HG03575 (cell line): ENCODE results near the gene CKB.

Source experiments
- ATAC-seq: cut with Tn5 transposase; IDR thresholded peaks from one replicate; pipeline ENCODE4 v1.9.1; 2021; ENCODE audit not compliant: unreplicated experiment, insufficient number of reproducible peaks, low FRiP score; ENCODE audit errors: extremely low read depth

Gene CKB

DNA sequence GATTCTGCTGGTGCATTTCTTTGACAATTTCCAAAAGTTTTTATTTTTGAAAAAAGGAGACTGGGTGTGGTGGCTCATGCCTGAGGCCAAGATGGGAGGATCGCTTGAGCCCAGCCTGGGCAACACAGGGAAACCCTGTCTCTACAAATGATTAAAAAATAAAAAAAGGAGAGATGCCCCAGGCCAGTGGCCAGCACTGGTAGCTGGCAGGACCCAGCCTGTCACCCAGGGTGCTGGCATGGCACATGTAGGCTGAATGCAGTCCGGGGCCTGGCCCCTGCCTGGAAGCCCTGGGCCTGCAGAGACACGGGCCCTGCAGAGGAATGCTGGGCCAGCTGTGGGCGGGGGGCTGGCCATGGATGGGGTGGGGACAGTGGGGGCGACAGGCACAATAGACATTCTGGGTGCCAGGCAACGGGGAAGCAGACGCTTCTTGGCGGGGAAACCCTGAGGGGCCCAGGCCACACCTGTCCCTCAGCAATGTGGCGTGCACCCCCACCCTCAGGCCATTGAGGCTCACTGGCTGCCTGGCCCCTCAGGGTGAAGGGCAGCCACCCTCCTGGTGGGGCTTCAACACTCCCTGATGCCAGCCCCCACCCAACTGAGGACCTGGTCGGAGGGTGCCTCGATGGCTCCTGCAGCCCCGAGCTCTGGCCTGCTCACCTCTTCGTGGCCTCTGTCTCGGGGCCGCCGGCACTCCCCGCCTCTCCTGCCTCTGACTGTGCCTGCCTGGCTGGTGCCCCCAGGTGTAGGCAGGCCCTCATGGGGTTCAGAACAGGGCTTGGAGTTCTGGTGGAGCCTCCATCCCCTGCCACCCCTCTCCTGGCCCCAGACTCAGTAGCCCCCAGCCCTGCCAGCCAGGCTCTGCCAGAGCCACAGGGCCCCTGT, 18.4 kb upstream of the CKB start:
- ATAC-seq: no peak

DNA sequence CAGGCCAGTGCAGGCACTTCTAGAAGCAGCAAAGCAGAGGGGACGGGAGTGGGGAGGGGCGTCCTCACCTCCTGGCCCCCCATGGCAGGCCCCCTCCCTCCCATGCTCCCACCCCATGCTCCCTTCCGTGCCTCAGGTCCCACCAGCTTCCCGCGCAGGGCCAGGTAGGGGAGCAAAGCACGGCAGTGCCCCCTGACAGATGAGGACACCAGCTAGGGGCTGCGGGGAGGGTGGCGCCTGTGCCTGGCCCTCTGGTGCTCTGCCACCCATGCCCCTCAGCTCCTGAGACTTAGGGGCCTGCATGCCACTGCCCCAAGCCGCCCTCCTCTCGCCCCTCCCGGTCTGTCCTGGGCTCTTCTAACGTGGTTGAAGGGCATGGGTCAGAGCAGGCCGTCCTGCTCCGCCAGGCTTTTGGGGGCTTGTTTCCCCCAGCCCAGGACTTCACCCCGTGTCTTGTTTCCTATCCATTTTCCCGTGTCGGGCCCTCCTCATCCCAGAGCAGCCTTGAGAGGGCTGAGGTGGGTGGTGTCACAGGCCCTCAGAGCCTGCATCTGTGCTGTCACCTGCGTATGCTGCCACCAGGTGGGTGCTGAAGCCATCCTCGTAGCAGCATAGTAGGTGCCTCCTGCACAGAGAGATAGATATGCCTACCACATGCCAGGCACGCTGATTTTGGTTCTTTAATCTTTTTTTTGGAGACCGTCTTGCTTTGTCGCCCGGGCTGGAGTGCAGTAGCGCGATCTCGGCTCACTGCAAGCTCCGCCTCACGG, 16.6 kb upstream of the CKB start:
- no peak for ATAC-seq

DNA sequence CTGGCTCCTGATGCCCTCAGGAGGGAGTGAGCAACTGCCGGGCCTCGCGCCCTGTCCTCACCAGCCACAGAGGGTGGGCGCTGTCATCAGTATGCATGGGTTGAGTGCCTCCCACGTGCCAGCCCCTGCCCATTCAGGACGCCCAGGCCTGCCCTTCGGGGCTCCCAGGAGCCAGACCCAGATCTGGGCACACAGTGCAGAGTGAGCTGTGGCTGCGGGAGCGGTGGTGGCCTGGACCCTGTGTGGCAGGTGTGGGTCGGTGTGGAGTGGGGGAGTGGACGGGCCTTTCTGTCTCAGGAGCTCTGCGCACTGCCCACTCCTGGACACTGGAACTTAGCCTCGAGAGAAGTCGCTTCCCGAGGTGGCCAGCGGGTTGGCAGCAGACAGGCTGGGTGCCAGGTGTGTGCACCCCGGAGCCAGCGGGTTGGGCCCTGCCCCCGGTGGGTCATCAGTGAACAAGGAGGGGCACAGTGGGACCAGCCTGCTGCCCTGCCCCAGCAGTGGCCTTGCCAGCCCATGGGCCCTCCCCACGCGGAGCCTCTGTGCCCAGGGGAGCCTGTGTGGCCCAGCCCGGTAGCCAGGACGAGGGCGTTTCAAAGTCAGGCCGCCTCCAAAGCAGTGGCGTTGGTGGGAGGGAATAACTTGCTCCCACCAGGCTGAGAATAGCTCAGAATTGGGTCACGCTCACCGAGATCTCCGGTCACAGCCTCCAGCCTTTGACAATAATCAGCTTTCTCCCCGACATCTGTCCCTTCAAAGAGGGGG, 15.8 kb upstream of the CKB start:
- no peak for ATAC-seq

DNA sequence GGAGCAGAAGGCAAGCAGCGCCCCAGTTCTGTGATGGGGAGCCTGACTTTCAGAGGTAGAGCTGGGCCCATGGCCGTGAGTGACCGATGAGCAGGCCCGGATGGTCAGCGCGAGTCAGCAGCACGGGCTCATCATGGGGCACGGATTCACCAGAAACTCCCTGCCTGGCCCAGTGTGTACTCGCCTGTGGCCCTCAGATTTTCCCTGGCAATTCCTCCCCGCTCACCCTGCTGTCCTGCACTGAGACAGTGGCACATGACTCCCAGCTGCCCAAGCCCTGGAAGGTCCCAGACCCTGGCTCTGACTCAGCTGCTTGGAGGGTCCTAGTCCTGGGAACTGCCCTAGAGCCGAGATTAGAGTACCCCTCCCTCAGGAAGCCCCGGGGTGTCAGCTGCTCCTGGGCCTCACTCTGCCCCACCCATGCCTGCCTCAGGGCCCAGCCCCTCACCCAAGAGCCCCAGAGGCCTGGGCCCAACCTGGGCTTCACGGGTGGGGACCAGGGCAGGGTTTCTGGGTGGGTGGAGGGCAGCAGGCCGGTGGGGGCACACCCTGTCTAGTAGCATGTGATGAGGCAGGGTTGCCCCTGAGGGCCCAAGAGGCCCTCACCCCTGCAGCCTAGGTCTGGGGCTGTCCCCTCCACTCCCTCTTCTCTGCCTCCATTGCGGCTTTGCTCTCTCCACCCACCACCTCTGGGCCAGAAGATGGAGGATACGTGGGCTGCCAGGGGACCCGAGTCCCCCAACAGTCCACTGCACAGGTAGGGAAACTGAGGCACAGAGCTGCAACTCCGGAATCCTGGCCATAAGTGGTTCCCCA, 14.8 kb upstream of the CKB start:
- no peak for ATAC-seq

DNA sequence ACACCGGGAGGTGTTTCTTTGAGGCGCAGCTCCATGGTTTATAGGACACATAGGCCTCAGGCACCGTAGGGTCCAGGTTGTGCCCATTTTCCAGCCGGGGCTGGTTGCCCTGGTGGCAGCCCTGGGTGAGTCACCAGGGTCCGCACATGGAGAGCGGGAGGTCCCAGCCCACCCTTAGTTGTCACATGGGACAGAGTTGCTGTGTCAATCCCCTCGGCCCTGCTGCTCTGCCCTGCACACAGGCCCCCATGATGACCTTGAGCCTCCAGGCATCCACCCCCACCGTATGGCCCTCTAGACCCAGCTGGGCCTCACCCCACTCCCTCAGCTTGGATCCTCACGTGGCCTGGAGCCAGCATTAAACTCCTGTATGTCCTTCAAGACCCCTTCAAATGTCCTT, 14.1 kb upstream of the CKB start:
- ATAC-seq: no peak

DNA sequence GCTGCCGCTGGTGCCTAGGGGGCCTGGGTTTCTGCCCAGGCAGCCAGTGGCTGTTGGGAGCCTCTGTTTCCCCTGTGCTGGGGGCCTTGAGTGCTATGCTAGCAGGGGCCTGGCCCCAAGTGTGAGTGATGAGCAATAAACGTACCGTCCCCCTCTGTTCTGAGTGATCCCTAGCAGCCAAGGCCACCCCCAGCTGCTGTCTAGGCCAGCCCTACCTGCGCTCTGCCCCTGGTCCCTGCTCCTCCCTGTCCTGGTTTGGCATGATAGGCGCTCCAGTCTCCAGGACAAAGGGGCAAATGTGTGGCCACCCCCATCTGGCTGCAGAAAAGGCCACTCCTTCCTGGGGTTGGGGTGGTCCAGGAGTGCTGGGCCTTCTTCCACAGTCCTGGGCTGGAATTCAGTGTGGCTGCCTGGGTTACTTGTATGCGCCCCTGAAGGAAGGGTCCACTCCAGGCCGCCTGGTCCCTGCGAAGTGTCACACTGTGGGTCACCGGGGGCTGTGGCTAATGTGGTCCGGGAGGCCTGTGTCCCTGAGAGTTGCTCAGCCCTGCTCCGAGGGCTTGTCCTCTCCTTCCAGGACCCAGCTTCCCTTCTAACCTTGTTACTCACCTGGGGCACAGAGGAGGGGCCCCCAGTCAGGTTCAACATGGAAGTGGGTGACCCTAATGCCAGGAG, 13.4 kb upstream of the CKB start:
- ATAC-seq: no peak

DNA sequence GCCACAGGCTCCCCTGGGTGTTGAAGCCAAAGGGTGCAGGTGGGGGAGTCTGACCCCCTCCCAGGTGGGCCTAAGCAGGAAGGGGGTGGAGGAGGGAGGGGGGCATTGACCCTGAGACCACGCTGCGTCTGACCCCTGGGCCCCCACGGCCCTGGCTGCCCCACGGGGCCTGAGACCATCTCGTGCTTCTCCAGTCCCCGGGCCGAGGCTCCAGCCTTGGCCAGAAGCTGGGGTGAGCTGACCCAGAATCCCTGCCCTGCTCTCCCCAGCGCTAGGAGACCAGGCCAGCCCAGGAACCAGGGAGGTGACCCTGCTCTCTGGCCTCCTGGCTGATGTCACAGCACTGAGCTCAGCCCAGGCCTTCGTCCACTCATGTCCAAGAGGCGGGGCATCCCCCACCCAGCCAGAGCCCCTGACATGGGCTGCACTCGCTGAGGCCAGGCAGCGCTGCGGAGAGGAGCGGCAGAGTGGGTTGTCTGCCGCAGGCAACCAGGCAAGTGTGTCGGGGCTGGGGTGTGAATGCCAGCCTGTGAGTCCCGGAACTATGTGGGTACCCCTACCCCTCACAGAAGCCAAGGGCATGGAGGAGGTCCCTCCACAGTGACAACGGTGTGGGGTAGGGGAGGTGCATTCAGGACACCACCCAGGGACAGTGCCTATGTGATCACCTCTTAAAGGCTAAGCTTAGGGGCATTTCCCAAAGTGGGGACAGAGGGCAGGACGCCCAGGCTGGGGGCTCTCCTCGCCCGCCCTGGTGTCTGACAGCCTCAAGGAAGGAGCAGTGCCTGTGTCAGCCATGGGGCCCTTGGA, 12.7 kb upstream of the CKB start:
- no peak for ATAC-seq

DNA sequence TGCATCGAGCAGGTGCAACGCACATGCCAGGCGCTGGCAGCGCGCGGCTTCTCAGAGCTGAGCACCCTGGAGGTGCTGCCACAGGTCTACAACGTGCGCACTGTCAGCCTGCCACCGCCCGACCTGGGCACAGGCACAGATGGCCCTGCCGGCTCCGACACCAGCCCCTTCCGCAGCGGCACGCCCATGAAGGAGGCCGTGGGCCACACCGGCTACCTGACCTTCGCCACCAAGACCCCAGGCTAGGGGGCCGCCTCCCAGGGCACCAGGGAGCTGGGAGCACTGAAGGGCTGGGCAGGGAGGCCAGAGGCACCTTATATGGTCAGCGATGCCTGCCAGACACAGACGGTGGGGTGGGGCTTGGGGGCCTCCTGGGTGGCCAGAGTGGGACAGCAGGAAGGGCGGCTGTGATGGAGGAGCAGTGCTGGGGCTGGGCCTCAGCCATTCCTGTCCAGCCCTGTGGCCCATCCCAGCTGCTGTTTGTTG, 12.0 kb upstream of the CKB start:
- ATAC-seq: no peak

DNA sequence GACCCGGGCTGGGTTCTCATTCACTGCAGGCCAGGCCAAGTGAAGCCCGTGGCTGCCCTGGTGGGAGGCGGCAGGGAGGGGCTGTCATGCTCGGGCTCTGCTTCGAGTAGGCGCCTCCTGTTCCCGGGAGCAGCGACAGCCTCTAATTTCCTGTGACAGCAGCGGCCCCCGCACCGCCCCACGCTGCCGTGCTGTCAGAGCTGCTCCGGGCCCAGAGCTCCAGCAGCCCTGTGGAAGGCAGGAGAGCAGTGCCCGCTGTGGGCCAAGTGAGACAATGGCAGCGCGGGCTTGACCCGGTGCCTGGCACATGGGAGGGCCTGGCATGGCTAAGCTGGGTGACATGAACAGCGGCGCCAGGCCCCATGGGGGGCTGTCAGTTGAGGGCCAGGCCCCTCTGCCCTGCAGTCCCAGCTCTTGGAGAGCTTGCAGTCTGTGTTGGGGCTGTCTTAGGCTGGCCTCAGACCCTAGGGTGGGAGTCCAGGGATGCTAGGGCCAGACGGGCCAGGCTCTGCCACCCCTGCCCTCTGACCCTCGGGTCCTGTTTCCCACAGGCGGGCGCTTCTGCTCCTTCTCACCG, 11.5 kb upstream of the CKB start:
- ATAC-seq: no peak

DNA sequence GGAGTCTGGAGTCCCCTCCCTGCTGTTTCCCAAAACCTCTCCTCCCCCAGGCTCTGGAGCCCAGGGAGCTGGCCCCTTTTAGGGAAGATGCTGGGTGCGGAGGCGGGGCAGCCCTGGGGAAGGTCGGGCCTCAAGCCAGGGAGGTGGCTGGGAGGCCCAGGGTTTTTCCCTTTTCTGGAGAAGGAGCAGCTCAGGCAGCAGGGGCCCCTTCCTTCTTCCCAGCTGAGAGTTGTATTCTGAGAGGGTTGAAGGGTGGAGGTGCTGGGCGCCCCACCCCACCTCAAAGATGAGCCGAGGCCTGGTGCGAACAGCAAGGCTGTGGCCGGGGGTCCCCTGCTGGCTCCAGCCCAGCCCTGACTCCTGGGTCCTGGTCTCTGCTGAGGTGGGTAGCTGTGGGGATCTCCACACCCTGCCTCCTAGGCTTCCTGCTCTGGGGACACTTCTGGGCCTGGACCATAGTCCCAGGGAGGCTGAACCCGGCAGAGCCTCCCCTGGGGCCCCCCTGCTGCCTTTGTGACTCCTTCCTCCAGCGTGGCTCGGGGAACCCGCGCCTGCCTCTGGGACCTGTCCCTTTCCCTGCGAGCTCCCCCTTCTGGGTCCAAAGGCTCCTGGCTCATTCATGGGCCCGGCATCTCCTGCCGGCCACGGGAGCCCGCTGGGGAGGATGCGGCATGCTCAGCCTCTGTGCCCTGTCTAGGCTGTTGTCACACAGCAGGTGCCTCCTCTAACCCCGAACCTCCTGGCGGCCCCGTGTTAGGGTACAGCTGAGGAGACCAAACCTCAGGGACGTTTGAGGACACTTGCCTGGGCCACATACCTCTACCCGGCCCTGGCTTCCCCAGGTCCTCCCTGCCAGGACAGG, 10.7 kb upstream of the CKB start:
- no peak for ATAC-seq

DNA sequence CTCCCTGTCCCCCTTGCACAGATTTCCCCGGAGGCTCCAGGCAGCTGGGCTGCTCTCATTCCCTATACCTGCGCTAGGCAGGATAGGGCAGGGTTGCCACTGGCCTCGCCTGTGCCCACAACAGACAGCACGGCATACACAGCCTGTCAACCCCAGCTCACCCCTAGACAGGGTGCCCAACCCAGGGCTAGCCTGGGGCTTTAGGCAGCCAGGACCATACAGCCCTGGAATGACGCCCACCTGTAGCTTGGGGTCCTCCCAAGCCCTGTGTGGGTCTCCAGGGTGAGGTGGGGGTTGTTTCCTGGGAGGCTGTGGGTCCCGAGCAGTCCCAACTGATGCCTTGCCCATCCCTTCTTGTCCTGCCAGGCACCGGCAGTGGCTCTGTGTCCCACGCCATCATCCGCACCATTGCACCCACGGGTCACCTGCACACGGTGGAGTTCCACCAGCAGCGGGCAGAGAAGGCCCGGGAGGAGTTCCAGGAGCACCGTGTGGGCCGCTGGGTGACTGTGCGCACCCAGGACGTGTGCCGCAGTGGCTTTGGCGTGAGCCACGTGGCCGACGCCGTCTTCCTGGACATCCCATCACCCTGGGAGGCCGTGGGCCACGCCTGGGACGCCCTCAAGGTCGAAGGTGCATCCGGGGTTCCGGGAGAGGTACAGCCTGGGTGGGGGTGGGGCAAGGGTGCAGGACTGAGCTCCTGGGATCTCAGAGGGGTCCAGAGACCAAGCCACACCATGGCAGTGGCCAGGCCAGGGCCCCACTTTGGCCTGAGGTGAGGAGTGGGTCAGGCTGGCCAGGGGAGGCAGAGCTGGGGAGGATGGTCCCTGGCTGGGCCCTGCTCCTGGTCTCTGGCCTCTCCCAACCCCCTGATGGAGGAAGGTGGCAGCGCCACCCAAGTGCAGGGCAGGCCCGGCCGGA, 9.8 kb upstream of the CKB start:
- no peak for ATAC-seq

DNA sequence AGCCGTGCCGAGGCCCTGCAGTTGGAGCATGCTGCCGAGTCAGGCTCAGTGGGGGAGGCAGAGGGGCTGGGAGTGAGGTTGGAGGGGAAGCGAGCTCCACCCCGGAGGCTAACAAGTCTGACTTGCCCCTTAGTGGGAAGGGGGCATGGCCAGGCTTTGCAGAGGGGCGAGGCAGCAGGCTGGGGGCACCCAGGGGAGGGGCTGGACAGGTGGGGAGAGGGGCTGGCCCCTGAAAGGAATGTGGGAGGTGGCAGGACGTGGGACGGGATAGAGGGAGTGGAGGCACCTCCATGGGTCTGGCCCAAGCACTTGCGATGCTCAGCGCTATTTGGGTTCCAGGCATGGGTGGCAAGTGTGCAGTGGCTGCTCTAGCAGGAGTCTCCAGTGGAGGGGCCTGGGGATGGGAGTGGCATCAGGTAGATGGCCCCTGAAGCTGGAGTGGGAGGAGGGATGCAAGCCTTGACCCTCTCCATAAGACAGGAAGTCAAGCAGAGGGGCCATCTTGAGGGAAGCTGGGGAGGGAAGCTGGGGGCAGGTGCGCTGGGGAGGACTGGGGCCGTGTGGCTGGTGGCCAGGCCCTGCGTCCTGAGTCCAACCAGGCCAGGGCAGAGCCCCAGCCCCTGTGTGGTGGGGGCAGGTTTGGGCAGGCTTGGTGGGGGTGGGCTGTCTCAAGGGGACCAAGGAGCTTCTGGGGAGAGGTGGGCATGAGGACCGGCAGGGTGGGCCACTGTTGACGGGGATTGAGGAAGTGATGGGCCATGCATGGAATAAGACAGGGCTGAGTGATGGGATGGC, 9.0 kb upstream of the CKB start:
- ATAC-seq: no peak

DNA sequence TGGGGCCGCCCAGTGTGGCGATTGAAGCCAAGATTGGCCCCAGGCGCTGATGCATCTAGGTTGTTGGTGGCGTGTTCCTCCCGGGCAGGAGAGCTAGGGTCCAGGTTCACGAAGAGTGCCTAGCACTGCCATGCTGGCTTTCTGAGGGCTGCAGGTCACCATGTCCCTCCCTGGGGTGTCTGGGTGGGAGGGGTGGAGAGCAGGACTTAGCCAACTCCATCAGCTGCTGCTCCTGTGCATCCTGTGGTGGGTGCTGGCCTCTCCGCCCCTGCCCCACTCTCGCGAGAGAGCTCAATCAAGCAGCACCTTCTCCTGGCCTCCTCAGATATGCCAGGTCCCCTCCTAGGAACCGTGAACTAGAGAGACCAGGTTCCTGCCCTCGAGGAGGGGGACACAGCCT, 8.2 kb upstream of the CKB start:
- no peak for ATAC-seq

DNA sequence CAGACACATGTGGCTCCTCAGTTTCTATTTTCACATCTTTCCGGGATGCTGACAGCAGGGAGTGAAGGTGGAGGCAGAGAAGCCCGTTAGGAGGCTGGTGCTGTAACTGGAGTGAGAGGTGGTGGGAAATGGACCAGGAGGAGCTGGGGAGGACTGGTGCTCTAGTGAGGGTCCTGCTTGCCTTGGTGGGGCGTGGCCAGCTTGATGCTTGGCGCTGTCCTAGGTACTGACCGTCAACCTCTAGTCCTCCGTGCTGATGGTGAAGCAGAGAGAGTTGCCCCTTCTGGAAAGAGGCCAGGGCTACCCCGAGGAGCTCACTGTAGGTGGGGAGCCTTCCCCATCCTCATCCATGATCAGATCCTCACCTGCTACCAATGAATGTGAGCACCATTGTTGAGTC, 7.8 kb upstream of the CKB start:
- no peak for ATAC-seq
